Right lobe of liver (tissue), 4 donors: ENCODE data around the gene MARCHF10.

ENCODE experiments used
- CTCF ChIP-seq, 4 donors: fragments of 200-600 bp in 3 of 4; fragments of 450-650 bp in 1 of 4; IDR thresholded peaks; one replicate each; pipeline versions ENCODE4 v1.5.1 to v1.8.0; 2016 to 2022; ENCODE audit warnings: antibody characterized with exemption in 4 of 4, mild to moderate bottlenecking in 2 of 4
- POLR2A ChIP-seq: fragments of 450-650 bp; IDR thresholded peaks from one replicate; pipeline ENCODE4 v1.6.1; 2017; ENCODE audit warnings: antibody characterized with exemption, mild to moderate bottlenecking
- donor health status: DM: no; HTN: no; CAD: no.
- donor health status: DM: no; HTN: no; CAD: no.
- donor health status: DM: no; HTN: yes; CAD: no.

- TF ChIP-seq CTCF (IDR thresholded peaks at IDR 0.05) (no peak), POLR2A (no peak)
These were observed 48.5 kb upstream of the MARCHF10 start for GRCh38 chr17:62856594-62856993.
